Motor neuron (in vitro differentiated cells): ENCODE data around the gene CAPN9. TPM values are rescaled to one million over a fixed set of nuclear protein-coding genes. Genes with fewer than 3 reads are reported as not detected.
"Not testable (repeated sequence)": the region's sequence is repeated elsewhere in the genome, so short reads cannot be mapped to it uniquely, and the experiment has no call there.

Source experiments
- ATAC-seq, 8 experiments: fragments of 200-7000 bp; cut with Tn5 transposase; replicated peaks in 6 of 8; 2 replicates each; pipeline ENCODE4 v1.8.0; 2021; ENCODE audit warnings: mild to moderate bottlenecking in 8 of 8, moderate library complexity in 8 of 8
- H3K27ac ChIP-seq, 2 donors: fragments of 250-450 bp; sonication (Bioruptor Pico); 2 replicates each; pipeline ENCODE4 v1.9.0; 2021; ENCODE audit warnings: antibody characterized with exemption in 2 of 2, mild to moderate bottlenecking in 2 of 2, moderate library complexity in 1 of 2
- H3K4me1 ChIP-seq, 2 donors: fragments of 250-450 bp; sonication (Bioruptor Pico); replicated peaks in 1 of 2; 2 replicates each; pipeline ENCODE4 v1.6.1; 2021; ENCODE audit warnings: antibody characterized with exemption in 2 of 2, mild to moderate bottlenecking in 2 of 2, moderate library complexity in 1 of 2
- H3K4me3 ChIP-seq, 5 donors: fragments of 250-450 bp; sonication (Bioruptor Pico); 2 replicates each; pipeline ENCODE4 v1.9.0; 2021; ENCODE audit warnings: antibody characterized with exemption in 5 of 5, mild to moderate bottlenecking in 5 of 5, moderate library complexity in 4 of 5
- WGBS, 10 experiments: fragments of 450-650 bp; shearing (Covaris generic); methylation state at CpG; one replicate each; pipeline ENCODE4 v1.0.0; 2022; 5-methylcytosine and 5-hydroxymethylcytosine counted together
- in situ Hi-C, 9 experiments: fragments of 400-800 bp; cut with MboI; loops; one replicate each; pipeline ENCODE4 v1.15.0; 2021; ENCODE audit warnings: low sequenced_read_pairs in 9 of 9, low pct_unique_long_range_greater_than_20kb in 2 of 9; ENCODE audit not compliant: unreplicated experiment in 9 of 9
- total RNA-seq, 8 experiments: library from RNA; unstranded; fragments of 300-600 nt; gene quantifications; 2 replicates each; pipeline versions ENCODE4 v1.2.3 to v1.2.4, GENCODE V29; 2022

Gene CAPN9, protein sequence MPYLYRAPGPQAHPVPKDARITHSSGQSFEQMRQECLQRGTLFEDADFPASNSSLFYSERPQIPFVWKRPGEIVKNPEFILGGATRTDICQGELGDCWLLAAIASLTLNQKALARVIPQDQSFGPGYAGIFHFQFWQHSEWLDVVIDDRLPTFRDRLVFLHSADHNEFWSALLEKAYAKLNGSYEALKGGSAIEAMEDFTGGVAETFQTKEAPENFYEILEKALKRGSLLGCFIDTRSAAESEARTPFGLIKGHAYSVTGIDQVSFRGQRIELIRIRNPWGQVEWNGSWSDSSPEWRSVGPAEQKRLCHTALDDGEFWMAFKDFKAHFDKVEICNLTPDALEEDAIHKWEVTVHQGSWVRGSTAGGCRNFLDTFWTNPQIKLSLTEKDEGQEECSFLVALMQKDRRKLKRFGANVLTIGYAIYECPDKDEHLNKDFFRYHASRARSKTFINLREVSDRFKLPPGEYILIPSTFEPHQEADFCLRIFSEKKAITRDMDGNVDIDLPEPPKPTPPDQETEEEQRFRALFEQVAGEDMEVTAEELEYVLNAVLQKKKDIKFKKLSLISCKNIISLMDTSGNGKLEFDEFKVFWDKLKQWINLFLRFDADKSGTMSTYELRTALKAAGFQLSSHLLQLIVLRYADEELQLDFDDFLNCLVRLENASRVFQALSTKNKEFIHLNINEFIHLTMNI
- total RNA-seq, result under 1 TPM in 4 of 8 experiments, not detected in 4; 0.08 to 0.29 (median 0.11) TPM

- no peak within 1 kb of the TSS for H3K4me3 ChIP-seq
- WGBS, 10 experiments, result 57 to 100% (median 83%) methylated on average over 1 to 9 of the region's 14 CpGs; no CpG with 5 or more reads in 1 of the 10 experiments
- ATAC-seq, result peak in 3 of 8 experiments; percentile 17 to 36 (median 30)
- H3K27ac ChIP-seq, result no peak within 1 kb of the TSS
- in situ Hi-C loops, result no loop called here
- H3K4me1 ChIP-seq, result peaks cover 26 to 36% of the 10 kb centered on the region in 2 donors
These were observed at the start of gene CAPN9 for GRCh38 chr1:230747127-230747730. TSS of gene CAPN9 (plus strand) at chr1:230747388. CDS start at chr1:230747497, 109 bp downstream.

DNA sequence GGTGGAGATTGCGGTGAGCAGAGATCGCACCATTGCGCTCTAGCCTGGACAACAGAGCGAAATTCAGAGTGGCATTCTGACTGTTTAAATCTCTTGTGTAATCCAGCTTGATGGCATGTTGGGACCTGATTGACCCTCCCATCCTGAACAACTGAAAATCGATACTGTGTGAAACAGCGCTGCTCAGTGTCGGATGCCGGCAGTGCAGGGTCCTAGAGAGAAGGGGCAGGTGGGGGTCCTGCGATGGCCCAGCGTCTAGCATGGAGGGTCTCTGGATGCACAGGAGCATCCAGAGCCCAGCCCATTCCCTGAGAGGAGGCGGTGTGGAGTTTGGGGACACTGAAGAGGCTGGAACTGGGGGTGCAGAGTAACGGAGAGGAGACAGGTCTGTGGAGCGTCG is 49.1 kb upstream of the CAPN9 start:
- 65 to 95% (median 92%) methylated on average over 3 to 13 of the region's 14 CpGs; no CpG with 5 or more reads in 4 of the 10 experiments for WGBS, 10 experiments
- H3K4me1 ChIP-seq, result peaks cover 3 to 5% of the 10 kb centered on the region in 2 donors
- in situ Hi-C loops, result no loop called here

DNA sequence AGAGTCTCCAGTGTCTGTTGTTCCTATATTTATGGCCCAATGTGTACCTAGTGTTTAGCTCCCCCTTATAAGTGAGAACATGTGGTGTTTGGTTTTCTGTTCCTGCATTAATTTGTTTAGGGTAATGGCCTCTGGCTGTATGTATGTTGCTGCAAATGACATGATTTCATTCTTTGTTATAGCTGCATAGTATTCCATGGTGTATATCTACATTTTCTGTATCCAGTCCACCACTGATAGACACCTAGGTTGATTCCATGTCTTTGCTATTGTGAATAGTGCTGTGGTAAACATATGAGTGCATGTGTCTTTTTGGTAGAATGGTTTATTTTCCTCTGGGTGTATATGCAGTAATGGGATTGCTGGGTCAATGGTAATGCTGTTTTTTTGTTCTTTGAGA is 48.2 kb upstream of the CAPN9 start:
- ATAC-seq, H3K4me1 ChIP-seq, in situ Hi-C loops, H3K4me3 ChIP-seq, H3K27ac ChIP-seq: not testable (repeated sequence)

More for the DNA sequence above, 49.1 kb upstream of the CAPN9 start:
- no peak overlapping the region for H3K4me3 ChIP-seq
- no peak for ATAC-seq
- no peak overlapping the region for H3K27ac ChIP-seq

- WGBS, 10 experiments, result 50 to 90% (median 72%) methylated on average over 1 of the region's 1 CpG; no CpG with 5 or more reads in 6 of the 10 experiments
- ATAC-seq, result no peak
- peaks cover 3 to 8% of the 10 kb centered on the region in 2 donors for H3K4me1 ChIP-seq
- no peak overlapping the region for H3K4me3 ChIP-seq
- in situ Hi-C loops, result loop anchor here in 1 of 9 experiments (10.0 kb wide), 1 partner anchor 75 kb away; no protein-coding TSS in a partner anchor
- H3K27ac ChIP-seq, result no peak overlapping the region
These were observed 47.5 kb upstream of the CAPN9 start for GRCh38 chr1:230699716-230700115.

GRCh38 chr1:230700132-230700531 is 47.1 kb upstream of the CAPN9 start:
- Histone ChIP-seq H3K4me1 (peaks cover 3 to 8% of the 10 kb centered on the region in 2 donors), H3K4me3 (no peak overlapping the region), H3K27ac (no peak overlapping the region)
- in situ Hi-C loops, result loop anchor here in 1 of 9 experiments (10.0 kb wide), 1 partner anchor 75 kb away; no protein-coding TSS in a partner anchor
- WGBS, 10 experiments, result 52 to 100% (median 89%) methylated on average over 2 to 4 of the region's 4 CpGs
- ATAC-seq, result no peak

- H3K4me1 ChIP-seq, result peaks cover 3 to 8% of the 10 kb centered on the region in 2 donors
- ATAC-seq, result no peak
- H3K4me3 ChIP-seq, result no peak overlapping the region
- no peak overlapping the region for H3K27ac ChIP-seq
- in situ Hi-C loops, result loop anchor here in 1 of 9 experiments (10.0 kb wide), 1 partner anchor 73 kb away; no protein-coding TSS in a partner anchor
- WGBS, 10 experiments, result 17 to 96% (median 81%) methylated on average over 1 to 17 of the region's 17 CpGs; no CpG with 5 or more reads in 2 of the 10 experiments
These were observed 45.8 kb upstream of the CAPN9 start for GRCh38 chr1:230701434-230701833.

GRCh38 chr1:230701895-230702768 is 45.1 kb upstream of the CAPN9 start:
- no peak for ATAC-seq

GRCh38 chr1:230702934-230703678 is 44.1 kb upstream of the CAPN9 start:
- peaks cover 3 to 8% of the 10 kb centered on the region in 2 donors for H3K4me1 ChIP-seq
- peak in 6 of 8 experiments; percentile 25 to 79 (median 58) for ATAC-seq
- 13 to 80% (median 55%) methylated on average over 1 to 11 of the region's 14 CpGs; no CpG with 5 or more reads in 3 of the 10 experiments for WGBS, 10 experiments
- in situ Hi-C loops, result loop anchor here in 1 of 9 experiments (10.0 kb wide), 1 partner anchor 72 kb away; no protein-coding TSS in a partner anchor
- H3K4me3 ChIP-seq, result no peak overlapping the region
- H3K27ac ChIP-seq, result no peak overlapping the region

More at GRCh38 chr1:230701895-230702768, 45.1 kb upstream of the CAPN9 start:
- no peak overlapping the region for H3K27ac ChIP-seq
- no peak overlapping the region for H3K4me3 ChIP-seq
- WGBS, 10 experiments, result 0 to 94% (median 90%) methylated on average over 2 to 18 of the region's 19 CpGs
- in situ Hi-C loops, result loop anchor here in 1 of 9 experiments (10.0 kb wide), 1 partner anchor 73 kb away; no protein-coding TSS in a partner anchor
- peaks cover 3 to 8% of the 10 kb centered on the region in 2 donors for H3K4me1 ChIP-seq

GRCh38 chr1:230703679-230704385 is 43.4 kb upstream of the CAPN9 start:
- in situ Hi-C loops, result loop anchor here in 1 of 9 experiments (10.0 kb wide), 1 partner anchor 71 kb away; no protein-coding TSS in a partner anchor
- ATAC-seq, result no peak
- WGBS, 10 experiments, result 45 to 100% (median 88%) methylated on average over 1 to 8 of the region's 8 CpGs; no CpG with 5 or more reads in 6 of the 10 experiments
- H3K4me3 ChIP-seq, result no peak overlapping the region
- no peak overlapping the region for H3K27ac ChIP-seq
- peaks cover 5 to 8% of the 10 kb centered on the region in 2 donors for H3K4me1 ChIP-seq

DNA sequence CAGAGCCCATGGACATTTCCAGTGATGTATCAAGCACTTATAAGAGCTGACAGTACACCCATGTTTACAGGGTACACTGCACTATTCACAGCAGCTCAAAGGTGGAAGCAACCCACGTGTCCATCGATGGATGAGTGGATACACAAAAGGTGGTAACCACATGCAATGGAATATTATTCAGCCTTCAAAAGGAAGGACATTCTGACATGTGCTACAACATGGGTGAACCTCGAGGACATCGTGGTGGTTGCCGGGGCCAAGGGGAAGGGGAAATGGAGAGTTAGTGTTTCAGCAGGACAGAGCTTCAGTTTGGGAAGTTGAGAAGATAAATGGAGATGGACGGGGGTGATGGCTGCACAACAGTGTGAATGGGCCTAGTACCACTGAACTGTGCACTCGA is 42.4 kb upstream of the CAPN9 start:
- no peak overlapping the region for H3K4me3 ChIP-seq
- peaks cover 5 to 8% of the 10 kb centered on the region in 2 donors for H3K4me1 ChIP-seq
- WGBS, 10 experiments, result 25 to 92% (median 87%) methylated on average over 2 to 7 of the region's 7 CpGs; no CpG with 5 or more reads in 3 of the 10 experiments
- in situ Hi-C loops, result loop anchor here in 1 of 9 experiments (10.0 kb wide), 1 partner anchor 70 kb away; no protein-coding TSS in a partner anchor
- H3K27ac ChIP-seq, result no peak overlapping the region
- no peak for ATAC-seq
